Right lobe of liver (tissue), 6 donors: ENCODE results near the gene HEATR5B. TPM values are rescaled to one million over a fixed set of nuclear protein-coding genes. Genes with fewer than 3 reads are reported as not detected.

Experiments used
- ATAC-seq, 4 donors: fragments of 200-7000 bp; cut with Tn5 transposase; one replicate each; pipeline ENCODE4 v1.9.1; 2020; ENCODE audit warnings: mild to moderate bottlenecking in 4 of 4, moderate library complexity in 4 of 4
- DNase-seq, 3 donors: peaks; one replicate each; pipeline ENCODE4 v3.0.0-alpha.2; 2020
- H3K27ac ChIP-seq, 3 donors: fragments of 200-600 bp; one replicate each; pipeline ENCODE4 v1.8.0; 2022
- H3K27me3 ChIP-seq, 2 donors: fragments of 200-600 bp; one replicate each; pipeline ENCODE4 v1.8.0; 2022
- H3K36me3 ChIP-seq, 4 donors: fragments of 200-600 bp; sonication (generic) in 1 of 4; one replicate each; pipeline versions ENCODE4 v1.5.1 to v1.8.0; 2017 to 2022; ENCODE audit warnings: control low read depth in 1 of 4
- H3K4me1 ChIP-seq, 4 donors: fragments of 200-600 bp; sonication (generic) in 1 of 4; one replicate each; pipeline versions ENCODE4 v1.5.1 to v1.8.0; 2017 to 2022; ENCODE audit warnings: control low read depth in 1 of 4
- H3K4me3 ChIP-seq, 3 donors: fragments of 200-600 bp; one replicate each; pipeline ENCODE4 v1.8.0; 2022
- H3K9me3 ChIP-seq, 4 donors: fragments of 200-600 bp; sonication (generic) in 1 of 4; one replicate each; pipeline versions ENCODE4 v1.5.1 to v1.8.0; 2017 to 2022; ENCODE audit warnings: control low read depth in 1 of 4
- POLR2A ChIP-seq: fragments of 450-650 bp; IDR thresholded peaks from one replicate; pipeline ENCODE4 v1.6.1; 2017; ENCODE audit warnings: antibody characterized with exemption, mild to moderate bottlenecking
- WGBS: methylation state at CpG from one replicate; pipeline ENCODE4 v1.1.6; 2018; ENCODE audit warnings: low coverage, low lambda C conversion rate; ENCODE audit not compliant: insufficient coverage; ENCODE audit errors: missing lambda C conversion rate; 5-methylcytosine and 5-hydroxymethylcytosine counted together
- intact Hi-C, 2 donors: fragments of 100-400 bp; cut with DNase I; formaldehyde crosslinking; loops; one replicate each; pipeline versions ENCODE4 v1.11.2 to v1.14.1; 2022
- total RNA-seq, 6 experiments: library from RNA; depleted of rRNA in 2 of 6; stranded (reverse); fragments of >200 nt in 2 of 6; fragmentation: NEBNext Ultra II Directional in 3 of 6; extraction: Animal tissue kit (Norgen Biotek cat#: 25700) in 3 of 6; gene quantifications; one replicate each; pipeline versions ENCODE4 v1.1.0 to v1.2.4, GENCODE V29; 2016 to 2023
- TF ChIP-seq, protein P1 (sequence below), 4 donors: fragments of 200-600 bp in 3 of 4; fragments of 450-650 bp in 1 of 4; IDR thresholded peaks; one replicate each; pipeline versions ENCODE4 v1.5.1 to v1.8.0; 2016 to 2022; ENCODE audit warnings: antibody characterized with exemption in 4 of 4, mild to moderate bottlenecking in 2 of 4
- donor health status: DM: no; HTN: yes; CAD: no.
- donor health status: DM: no; HTN: no; CAD: no.
- donor health status: DM: no; HTN: no; CAD: no.
- donor health status: DM: no; HTN: yes; CAD: no.
- donor health status: DM: no; HTN: yes; CAD: no.

HEATR5B gene
- total RNA-seq, 6 experiments from 2014 or later = 7.7 to 11.7 (median 9.2) TPM

DNA sequence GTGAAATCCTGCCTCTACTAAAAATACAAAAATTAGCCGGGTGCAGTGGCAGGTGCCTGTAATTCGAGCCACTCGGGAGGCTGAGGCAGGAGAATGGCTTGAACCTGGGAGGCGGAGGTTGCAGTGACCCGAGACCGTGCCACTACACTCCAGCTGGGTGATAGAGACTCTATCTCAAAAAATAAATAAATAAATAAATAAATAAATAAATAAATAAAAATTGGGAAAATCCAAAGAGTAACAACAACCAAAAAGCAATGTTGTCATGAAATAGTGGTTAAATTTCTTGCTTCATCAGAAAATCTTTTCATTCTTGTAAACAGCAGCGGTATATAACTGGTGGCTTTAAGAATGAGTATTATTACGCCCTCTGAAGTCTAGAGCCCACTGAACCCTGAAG is 54.4 kb downstream of the HEATR5B start:
- ATAC-seq = no peak
- H3K4me3 ChIP-seq = no peak overlapping the region
- over 99% methylated on average over 8 of the region's 8 CpGs for WGBS
- no peaks in the 10 kb centered on the region for H3K27me3 ChIP-seq
- H3K27ac ChIP-seq = no peak overlapping the region
- intact Hi-C loops = no loop called here
- no peaks in the 10 kb centered on the region for H3K4me1 ChIP-seq
- no peaks in the 10 kb centered on the region for H3K9me3 ChIP-seq
- TF ChIP-seq, protein P1, sequence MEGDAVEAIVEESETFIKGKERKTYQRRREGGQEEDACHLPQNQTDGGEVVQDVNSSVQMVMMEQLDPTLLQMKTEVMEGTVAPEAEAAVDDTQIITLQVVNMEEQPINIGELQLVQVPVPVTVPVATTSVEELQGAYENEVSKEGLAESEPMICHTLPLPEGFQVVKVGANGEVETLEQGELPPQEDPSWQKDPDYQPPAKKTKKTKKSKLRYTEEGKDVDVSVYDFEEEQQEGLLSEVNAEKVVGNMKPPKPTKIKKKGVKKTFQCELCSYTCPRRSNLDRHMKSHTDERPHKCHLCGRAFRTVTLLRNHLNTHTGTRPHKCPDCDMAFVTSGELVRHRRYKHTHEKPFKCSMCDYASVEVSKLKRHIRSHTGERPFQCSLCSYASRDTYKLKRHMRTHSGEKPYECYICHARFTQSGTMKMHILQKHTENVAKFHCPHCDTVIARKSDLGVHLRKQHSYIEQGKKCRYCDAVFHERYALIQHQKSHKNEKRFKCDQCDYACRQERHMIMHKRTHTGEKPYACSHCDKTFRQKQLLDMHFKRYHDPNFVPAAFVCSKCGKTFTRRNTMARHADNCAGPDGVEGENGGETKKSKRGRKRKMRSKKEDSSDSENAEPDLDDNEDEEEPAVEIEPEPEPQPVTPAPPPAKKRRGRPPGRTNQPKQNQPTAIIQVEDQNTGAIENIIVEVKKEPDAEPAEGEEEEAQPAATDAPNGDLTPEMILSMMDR (IDR thresholded peaks at IDR 0.05) = no peak
- no peak for TF ChIP-seq POLR2A
- peaks cover 2 to 40% (median 4%) of the 10 kb centered on the region in 4 donors for H3K36me3 ChIP-seq
- no peak for DNase-seq

DNA sequence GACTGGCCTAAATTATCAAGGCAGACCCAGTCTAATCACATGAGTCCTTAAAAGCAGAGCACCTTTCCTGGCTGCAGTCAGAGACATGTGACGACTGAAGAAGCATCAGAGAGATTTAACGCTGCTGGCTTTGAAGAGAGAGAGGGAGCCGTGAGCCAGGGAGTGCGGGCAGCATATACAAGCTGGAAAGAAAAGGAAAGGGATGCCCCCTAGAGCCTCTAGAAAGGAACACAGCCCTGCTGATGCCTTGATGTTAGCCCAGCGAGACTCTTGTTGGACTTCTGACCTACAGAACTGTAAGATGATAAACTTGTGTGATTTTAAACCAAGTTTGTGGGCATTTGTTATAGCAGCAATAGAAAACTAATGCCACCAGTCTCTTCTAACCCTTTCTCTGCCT is 58.1 kb downstream of the HEATR5B start:
- H3K4me3 ChIP-seq = no peak overlapping the region
- no peaks in the 10 kb centered on the region for H3K9me3 ChIP-seq
- DNase-seq (no peak), ATAC-seq (peak in 1 of 4 donors; percentile 16)
- peaks cover 3 to 41% (median 5%) of the 10 kb centered on the region in 4 donors for H3K36me3 ChIP-seq
- intact Hi-C loops = no loop called here
- no peak overlapping the region for H3K27ac ChIP-seq
- no peaks in the 10 kb centered on the region for H3K27me3 ChIP-seq
- no peaks in the 10 kb centered on the region for H3K4me1 ChIP-seq
- TF ChIP-seq, protein P1 (IDR thresholded peaks at IDR 0.05) = no peak
- no peak for TF ChIP-seq POLR2A
- WGBS = 88% methylated on average over 4 of the region's 5 CpGs

DNA sequence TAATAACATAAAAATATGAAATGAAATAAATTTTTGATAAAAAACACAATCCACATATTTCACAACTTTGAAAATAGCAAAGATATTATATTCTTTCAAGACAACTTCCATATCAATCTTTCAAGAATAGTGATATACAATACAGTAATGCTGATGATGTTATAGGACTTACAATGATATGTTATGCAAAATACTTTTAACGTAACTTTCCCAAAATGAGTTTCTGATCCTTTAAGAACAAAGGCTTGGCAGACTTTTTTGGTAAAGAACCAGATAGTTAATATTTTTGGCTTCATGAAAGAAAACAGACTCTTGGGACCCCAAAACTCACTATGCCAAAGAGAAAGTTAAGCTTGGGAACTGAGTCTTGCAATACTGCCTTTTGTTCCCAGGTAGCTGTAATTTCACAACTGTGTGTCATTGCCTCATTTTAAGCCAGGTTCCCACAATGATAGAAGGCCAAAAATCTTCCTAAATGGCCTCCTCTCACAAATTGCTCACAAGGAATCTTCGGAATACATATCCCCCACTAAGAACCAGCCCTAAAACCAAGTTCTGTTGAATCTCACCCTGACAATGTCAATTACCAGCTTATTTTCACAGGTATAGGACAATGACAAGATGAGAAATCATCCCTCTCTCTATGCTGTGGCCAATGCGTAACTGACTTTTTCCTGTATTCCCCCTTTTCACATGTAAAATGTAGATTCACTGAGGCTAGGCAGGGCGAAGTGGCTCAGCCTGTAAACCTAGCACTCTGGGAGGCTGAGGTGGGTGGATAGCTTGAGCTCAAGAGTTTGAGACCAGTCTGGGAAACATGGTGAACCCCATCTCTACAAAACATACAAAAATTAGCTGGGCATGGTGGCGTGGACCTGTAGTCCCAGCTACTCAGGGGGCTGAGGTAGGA is 63.0 kb downstream of the HEATR5B start:
- Histone ChIP-seq H3K27ac (no peak overlapping the region), H3K9me3 (no peaks in the 10 kb centered on the region), H3K4me3 (no peak overlapping the region), H3K36me3 (peaks cover 0 to 46% (median 6%) of the 10 kb centered on the region in 4 donors), H3K27me3 (no peaks in the 10 kb centered on the region), H3K4me1 (no peaks in the 10 kb centered on the region)
- intact Hi-C loops = no loop called here
- no peak for TF ChIP-seq POLR2A
- TF ChIP-seq, protein P1 (IDR thresholded peaks at IDR 0.05) = no peak
- ATAC-seq (no peak), DNase-seq (no peak)
- WGBS = 92% methylated on average over 5 of the region's 5 CpGs

DNA sequence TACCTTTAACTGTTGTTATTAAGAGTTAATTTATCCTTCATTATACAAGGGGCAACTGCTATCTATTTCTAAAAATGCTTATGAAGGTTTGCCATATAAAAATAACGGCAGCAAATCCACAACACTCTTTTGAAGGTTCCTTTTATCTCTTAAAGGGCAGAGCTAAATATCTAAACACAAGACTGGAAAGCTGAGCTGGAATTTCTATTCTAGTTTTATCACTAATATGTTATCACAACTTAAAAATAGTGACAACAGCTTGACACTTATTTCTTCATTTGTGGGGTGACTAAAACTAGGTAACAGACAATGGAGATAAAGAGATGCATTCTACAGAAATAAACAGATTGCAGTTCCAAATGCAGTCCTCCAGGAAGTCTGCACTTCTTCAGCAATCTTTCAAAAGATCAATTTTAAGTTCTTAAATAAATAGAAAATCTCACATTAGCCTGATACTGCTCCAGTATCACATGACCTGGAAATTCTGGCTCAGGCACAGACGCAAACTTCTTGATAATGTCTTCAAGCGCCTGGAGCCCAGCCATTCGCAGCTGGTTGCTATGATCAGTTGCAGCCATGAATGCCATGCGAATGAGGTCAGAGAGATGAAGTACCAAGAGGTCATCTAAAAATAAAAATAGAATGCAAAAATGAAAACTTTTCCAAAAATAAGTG is 63.8 kb downstream of the HEATR5B start:
- intact Hi-C loops = no loop called here

More for the DNA sequence above, 63.8 kb downstream of the HEATR5B start:
- H3K4me1 ChIP-seq = no peaks in the 10 kb centered on the region
- peaks cover 0 to 42% (median 8%) of the 10 kb centered on the region in 4 donors for H3K36me3 ChIP-seq
- 61% methylated on average over 5 of the region's 5 CpGs for WGBS
- no peaks in the 10 kb centered on the region for H3K9me3 ChIP-seq
- peak; percentile 41 to 53 (median 44) for ATAC-seq
- H3K27ac ChIP-seq = no peak overlapping the region
- TF ChIP-seq, protein P1 (IDR thresholded peaks at IDR 0.05) = no peak
- TF ChIP-seq POLR2A = no peak
- peak in 1 of 3 donors; percentile 51 for DNase-seq
- H3K27me3 ChIP-seq = no peaks in the 10 kb centered on the region
- no peak overlapping the region for H3K4me3 ChIP-seq
